HepG2 (cell line): Measurements from ENCODE around the gene SLCO2B1. TPM values are rescaled to one million over a fixed set of nuclear protein-coding genes. Genes with fewer than 3 reads are reported as not detected.

ENCODE experiments used
- E2F2 ChIP-seq: sonication (generic); formaldehyde crosslinking; IDR thresholded peaks from 2 replicates; pipeline ENCODE4 v1.4.0; 2020; ENCODE audit warnings: missing genetic modification reagents, borderline replicate concordance
- FOXA3 ChIP-seq: IDR thresholded peaks from 2 replicates; pipeline ENCODE4 v1.6.1; 2016; ENCODE audit warnings: missing genetic modification reagents, missing compliant biosample characterization
- KDM2A ChIP-seq: sonication (generic); formaldehyde crosslinking; IDR thresholded peaks from 2 replicates; pipeline ENCODE4 v1.4.0; 2020; ENCODE audit warnings: low read depth, missing genetic modification reagents, borderline replicate concordance
- MIER3 ChIP-seq: IDR thresholded peaks from 2 replicates; pipeline ENCODE4 v1.6.1; 2016; ENCODE audit warnings: missing compliant biosample characterization, borderline replicate concordance
- MYPOP ChIP-seq: sonication (generic); formaldehyde crosslinking; IDR thresholded peaks from 2 replicates; pipeline ENCODE4 v1.8.1; 2023; ENCODE audit warnings: mild to moderate bottlenecking, moderate library complexity, missing genetic modification reagents
- PHF21A ChIP-seq: sonication (generic); formaldehyde crosslinking; IDR thresholded peaks from 2 replicates; pipeline ENCODE4 v1.5.0; 2020; ENCODE audit warnings: mild to moderate bottlenecking, missing genetic modification reagents
- SALL1 ChIP-seq: sonication (generic); formaldehyde crosslinking; IDR thresholded peaks from 2 replicates; pipeline ENCODE4 v1.8.0; 2022; ENCODE audit warnings: mild to moderate bottlenecking, missing genetic modification reagents
- SIN3B ChIP-seq: fragments of 150-350 bp; IDR thresholded peaks from 2 replicates; pipeline ENCODE4 v1.6.1; 2014; ENCODE audit warnings: low read length
- SNAI1 ChIP-seq: sonication (generic); formaldehyde crosslinking; IDR thresholded peaks from 2 replicates; pipeline ENCODE4 v1.5.0; 2020; ENCODE audit warnings: mild to moderate bottlenecking, missing genetic modification reagents, borderline replicate concordance
- STAG1 ChIP-seq: sonication (generic); formaldehyde crosslinking; IDR thresholded peaks from 2 replicates; pipeline ENCODE4 v1.4.0; 2020; ENCODE audit warnings: missing genetic modification reagents
- TEF ChIP-seq: sonication (generic); formaldehyde crosslinking; IDR thresholded peaks from 2 replicates; pipeline ENCODE4 v1.5.0; 2020; ENCODE audit warnings: missing genetic modification reagents
- TGIF2 ChIP-seq: IDR thresholded peaks from 2 replicates; pipeline ENCODE4 v1.6.1; 2016; ENCODE audit warnings: control low read depth, missing compliant biosample characterization
- ZBTB20 ChIP-seq: sonication (generic); formaldehyde crosslinking; IDR thresholded peaks from 2 replicates; pipeline ENCODE4 v1.8.1; 2023; ENCODE audit warnings: missing genetic modification reagents, low read depth, mild to moderate bottlenecking, borderline replicate concordance
- ZNF235 ChIP-seq: sonication (generic); formaldehyde crosslinking; IDR thresholded peaks from 2 replicates; pipeline ENCODE4 v1.8.1; 2023; ENCODE audit warnings: mild to moderate bottlenecking, missing genetic modification reagents, borderline replicate concordance
- ZNF263 ChIP-seq: sonication (generic); formaldehyde crosslinking; IDR thresholded peaks from 2 replicates; pipeline ENCODE4 v1.4.0; 2020; ENCODE audit warnings: missing genetic modification reagents
- ZNF335 ChIP-seq: sonication (generic); formaldehyde crosslinking; IDR thresholded peaks from 2 replicates; pipeline ENCODE4 v1.4.0; 2020; ENCODE audit warnings: missing genetic modification reagents
- ZNF33B ChIP-seq: sonication (generic); formaldehyde crosslinking; IDR thresholded peaks from 2 replicates; pipeline ENCODE4 v1.5.1; 2020; ENCODE audit warnings: mild to moderate bottlenecking, missing genetic modification reagents
- ZNF546 ChIP-seq: sonication (generic); formaldehyde crosslinking; conservative IDR thresholded peaks from 2 replicates; pipeline ENCODE4 v1.8.1; 2023; ENCODE audit warnings: mild to moderate bottlenecking, missing genetic modification reagents
- ZNF563 ChIP-seq: sonication (generic); formaldehyde crosslinking; IDR thresholded peaks from 2 replicates; pipeline ENCODE4 v1.8.0; 2022; ENCODE audit warnings: mild to moderate bottlenecking, moderate library complexity, missing genetic modification reagents
- ZNF598 ChIP-seq: sonication (generic); formaldehyde crosslinking; IDR thresholded peaks from 2 replicates; pipeline ENCODE4 v1.5.1; 2020; ENCODE audit warnings: mild to moderate bottlenecking, missing genetic modification reagents, borderline replicate concordance
- polyA plus RNA-seq, 8 experiments: library from polyadenylated mRNA; depleted of rRNA in 3 of 8; stranded (reverse) in 7 of 8; unstranded in 1 of 8; fragments of >200 nt; fragmentation: Illumina TruSeq in 4 of 8; extraction: Trizol in 4 of 8; gene quantifications; 2 replicates each; pipeline versions ENCODE4 v1.2.1 to v1.2.3, GENCODE V29; 2011 to 2016; ENCODE audit warnings: low read depth in 4 of 8, missing spikeins in 1 of 8, mixed read lengths in 1 of 8; ENCODE audit not compliant: insufficient read depth in 1 of 8
- total RNA-seq, 5 experiments: library from RNA; depleted of rRNA; stranded (reverse); fragments of >200 nt; fragmentation: Illumina TruSeq; extraction: Trizol; gene quantifications; 2 replicates each; pipeline ENCODE4 v1.2.3, GENCODE V29; 2016; ENCODE audit warnings: low read depth in 1 of 5
- TF ChIP-seq, protein P1 (sequence below): sonication (generic); formaldehyde crosslinking; IDR thresholded peaks from 2 replicates; pipeline ENCODE4 v1.5.0; 2020; ENCODE audit warnings: mild to moderate bottlenecking, missing genetic modification reagents

Gene SLCO2B1
- total and polyA plus RNA-seq, 2 of the 13 experiments (the other 11 are each of a cell fraction or from before 2014, with no cell fraction given): 15.3 to 19.8 TPM

DNA sequence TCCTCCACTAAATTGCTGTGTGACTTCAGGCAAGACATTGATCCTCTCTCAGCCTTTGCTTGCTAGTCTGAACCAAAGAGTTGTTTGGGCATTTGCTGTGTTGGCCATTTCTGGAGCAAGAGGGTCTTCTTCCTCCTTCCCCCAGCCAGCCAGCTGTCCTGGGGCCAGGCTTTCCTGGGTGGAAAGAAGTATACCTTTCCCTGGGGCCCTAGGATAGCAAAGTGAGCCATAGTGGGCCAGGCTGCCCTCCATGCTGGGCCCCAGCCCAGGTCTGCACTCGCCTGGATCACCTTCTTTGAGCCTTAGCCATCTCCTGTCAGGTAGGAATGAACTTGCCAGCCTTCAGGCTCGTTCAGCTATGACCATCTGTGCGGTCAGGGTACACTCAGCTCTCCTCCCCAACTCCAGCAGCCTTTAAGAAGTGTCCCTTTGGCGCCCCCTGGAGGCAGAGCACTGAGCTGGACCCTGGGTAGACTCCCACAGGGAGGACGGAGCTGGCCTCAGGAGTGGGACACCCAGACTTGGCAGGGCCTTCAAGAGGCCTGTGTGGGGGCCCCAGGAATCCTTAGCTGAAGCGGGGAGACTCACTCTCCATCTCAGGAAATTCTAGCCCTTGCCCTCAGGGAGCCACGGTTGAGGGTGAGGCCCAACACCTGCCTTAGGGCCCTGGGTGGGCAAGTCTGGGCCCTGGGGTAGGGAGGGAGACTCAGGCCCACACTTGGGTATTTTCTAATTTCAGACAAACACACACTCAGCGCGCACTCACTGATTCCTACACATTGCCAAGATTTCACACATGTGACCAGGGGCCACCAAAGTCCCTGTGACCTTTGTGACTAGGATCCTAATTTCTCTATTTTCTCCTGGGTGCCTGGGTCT, 54.0 kb downstream of the SLCO2B1 start (continued):
- TF ChIP-seq ZNF598 (CRISPR knock-in tag) (peak; percentile 38; the same call in 1 of the 2 replicates), SALL1 (peak; percentile 49; the same call in 1 of the 2 replicates), E2F2 (CRISPR knock-in tag) (no peak), STAG1 (CRISPR knock-in tag) (peak; percentile 100), SIN3B (no peak), TGIF2 (CRISPR knock-in tag) (no peak), ZNF263 (CRISPR knock-in tag) (peak; percentile 99), KDM2A (CRISPR knock-in tag) (peak; percentile 71; the same call in 1 of the 2 replicates), PHF21A (CRISPR knock-in tag) (0 out of 2 replicates have a peak, but pooled peaks have one; percentile 56), ZBTB20 (peak; percentile 12; the same call in 1 of the 2 replicates), ZNF335 (peak; percentile 15; the same call in 1 of the 2 replicates), MIER3 (CRISPR knock-in tag) (peak; percentile 68; the same call in 1 of the 2 replicates), ZNF563 (CRISPR knock-in tag) (0 out of 2 replicates have a peak, but pooled peaks have one; percentile 53), ZNF546 (CRISPR knock-in tag) (no peak), MYPOP (CRISPR knock-in tag) (peak; percentile 18; the same call in 1 of the 2 replicates), TEF (CRISPR knock-in tag) (no peak), ZNF33B (CRISPR knock-in tag) (no peak), FOXA3 (CRISPR knock-in tag) (0 out of 2 replicates have a peak, but pooled peaks have one; percentile 38), SNAI1 (CRISPR knock-in tag) (no peak), ZNF235 (CRISPR knock-in tag) (0 out of 2 replicates have a peak, but pooled peaks have one; percentile 32)
- TF ChIP-seq, protein P1, sequence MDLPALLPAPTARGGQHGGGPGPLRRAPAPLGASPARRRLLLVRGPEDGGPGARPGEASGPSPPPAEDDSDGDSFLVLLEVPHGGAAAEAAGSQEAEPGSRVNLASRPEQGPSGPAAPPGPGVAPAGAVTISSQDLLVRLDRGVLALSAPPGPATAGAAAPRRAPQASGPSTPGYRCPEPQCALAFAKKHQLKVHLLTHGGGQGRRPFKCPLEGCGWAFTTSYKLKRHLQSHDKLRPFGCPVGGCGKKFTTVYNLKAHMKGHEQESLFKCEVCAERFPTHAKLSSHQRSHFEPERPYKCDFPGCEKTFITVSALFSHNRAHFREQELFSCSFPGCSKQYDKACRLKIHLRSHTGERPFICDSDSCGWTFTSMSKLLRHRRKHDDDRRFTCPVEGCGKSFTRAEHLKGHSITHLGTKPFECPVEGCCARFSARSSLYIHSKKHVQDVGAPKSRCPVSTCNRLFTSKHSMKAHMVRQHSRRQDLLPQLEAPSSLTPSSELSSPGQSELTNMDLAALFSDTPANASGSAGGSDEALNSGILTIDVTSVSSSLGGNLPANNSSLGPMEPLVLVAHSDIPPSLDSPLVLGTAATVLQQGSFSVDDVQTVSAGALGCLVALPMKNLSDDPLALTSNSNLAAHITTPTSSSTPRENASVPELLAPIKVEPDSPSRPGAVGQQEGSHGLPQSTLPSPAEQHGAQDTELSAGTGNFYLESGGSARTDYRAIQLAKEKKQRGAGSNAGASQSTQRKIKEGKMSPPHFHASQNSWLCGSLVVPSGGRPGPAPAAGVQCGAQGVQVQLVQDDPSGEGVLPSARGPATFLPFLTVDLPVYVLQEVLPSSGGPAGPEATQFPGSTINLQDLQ: 0 out of 2 replicates have a peak, but pooled peaks have one; percentile 40
